Measurements from ENCODE around the gene CDK17.

DNA sequence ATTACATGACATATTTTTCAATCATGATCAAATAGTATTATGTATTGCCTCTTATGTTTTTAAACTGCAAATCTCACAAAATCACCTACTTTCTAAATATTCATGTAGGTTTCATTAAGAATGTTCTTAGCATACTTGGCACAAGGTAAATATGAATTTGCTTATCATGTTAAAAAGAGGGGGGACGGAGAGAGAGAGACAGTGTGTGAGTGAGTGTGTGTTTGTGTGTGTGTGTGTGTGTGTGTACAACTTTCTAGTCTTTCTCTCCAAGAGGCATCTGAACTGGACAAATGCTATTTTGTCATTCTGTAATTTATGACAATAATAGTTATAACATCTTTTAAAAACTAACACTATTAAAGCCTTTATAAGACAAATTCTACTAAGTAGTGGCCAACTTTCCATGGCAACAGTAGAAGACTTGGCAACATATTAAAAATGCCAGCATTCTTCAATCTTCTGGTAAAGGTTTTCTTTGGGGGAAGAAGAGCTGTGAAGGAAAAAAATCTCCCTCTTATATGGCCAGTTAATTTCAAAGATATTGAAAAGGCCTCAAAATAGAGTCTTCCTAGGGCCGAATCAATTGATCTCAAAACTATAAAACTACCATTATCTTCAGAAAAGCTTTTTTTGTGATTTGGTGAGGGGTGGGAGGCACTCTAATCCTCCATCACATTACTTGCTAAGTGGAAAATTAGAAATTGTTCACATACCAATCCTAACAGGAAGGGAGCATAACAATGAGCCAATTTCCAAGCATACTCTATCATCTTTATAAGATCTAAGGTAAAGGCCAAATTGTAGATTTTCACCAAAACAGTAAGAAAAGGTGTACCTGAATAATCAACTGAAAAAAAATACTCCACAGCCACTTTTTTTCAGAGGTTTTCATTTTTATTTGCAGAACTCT lies 28.2 kb downstream of the CDK17 start:
- TF ChIP-seq POLR2A (IDR thresholded peaks at IDR 0.05) (no peak), POLR2AphosphoS5 (IDR thresholded peaks at IDR 0.05) (no peak)
